Panc1 (cell line): ENCODE data around the gene PTPRR. TPM values are rescaled to one million over a fixed set of nuclear protein-coding genes. Genes with fewer than 3 reads are reported as not detected.

Experiments used
- ATAC-seq: fragments of 200-7000 bp; cut with Tn5 transposase; 2 replicates; pipeline ENCODE4 v1.9.1; 2020; ENCODE audit warnings: mild to moderate bottlenecking, moderate library complexity
- BruUV-seq: library from RNA; stranded (reverse); fragments of 400-500 nt; replicated peaks from 2 replicates; lab custom pipeline; 2021; lab: Mats Ljungman, UMichigan
- CTCF ChIA-PET: fragments of 300-600 bp; sonication (Branson Sonifier 250); formaldehyde crosslinking; loops from one replicate; lab custom pipeline; 2022; ENCODE audit warnings: antibody characterized with exemption; lab: Charles Lee
- POLR2A ChIA-PET: fragments of 300-600 bp; sonication (Branson Sonifier 250); formaldehyde crosslinking; loops from one replicate; lab custom pipeline; 2022; ENCODE audit warnings: antibody characterized with exemption; lab: Charles Lee
- DNase-seq: peaks from one replicate; pipeline ENCODE4 v3.0.0-alpha.2; 2010; ENCODE audit warnings: low read depth, low spot score
- H3K27ac ChIP-seq: 2 replicates; pipeline ENCODE4 v1.5.1; 2011; ENCODE audit warnings: mild to moderate bottlenecking, low read length, inconsistent platforms
- H3K27me3 ChIP-seq: fragments of 200-500 bp; sonication (Bioruptor generic); 2 replicates; pipeline ENCODE4 v1.6.0; 2014; ENCODE audit warnings: low read length, inconsistent platforms; ENCODE audit not compliant: control insufficient read depth, insufficient read depth
- H3K36me3 ChIP-seq: fragments of 200-500 bp; sonication (Bioruptor generic); 2 replicates; pipeline ENCODE4 v1.5.1; 2014; ENCODE audit warnings: inconsistent platforms, mild to moderate bottlenecking, low read length, moderate library complexity; ENCODE audit not compliant: control insufficient read depth, insufficient read depth
- H3K4me1 ChIP-seq: 2 replicates; pipeline ENCODE4 v1.5.1; 2011; ENCODE audit warnings: inconsistent platforms, mild to moderate bottlenecking, low read length, moderate library complexity; ENCODE audit not compliant: control insufficient read depth, insufficient read depth
- H3K4me3 ChIP-seq, 2 experiments: 2 replicates each; pipeline ENCODE4 v1.5.1; 2011 to 2012; ENCODE audit warnings: low read depth in 2 of 2, low read length in 2 of 2, mild to moderate bottlenecking in 2 of 2, inconsistent platforms in 1 of 2, moderate library complexity in 1 of 2
- H3K9me3 ChIP-seq: fragments of 200-500 bp; sonication (Bioruptor generic); 2 replicates; pipeline ENCODE4 v1.5.1; 2014; ENCODE audit warnings: low read depth, mild to moderate bottlenecking, inconsistent platforms, low read length, moderate library complexity; ENCODE audit not compliant: control insufficient read depth, insufficient read depth
- CTCF ChIP-seq: fragments of 450-650 bp; IDR thresholded peaks from 2 replicates; pipeline ENCODE4 v1.5.1; 2017; ENCODE audit warnings: mild to moderate bottlenecking
- POLR2AphosphoS5 ChIP-seq: IDR thresholded peaks from 2 replicates; pipeline ENCODE4 v1.6.1; 2012; ENCODE audit warnings: mild to moderate bottlenecking, low read depth, low read length, moderate library complexity
- REST ChIP-seq, 2 experiments: IDR thresholded peaks; 2 replicates each; pipeline ENCODE4 v1.6.1; 2011 to 2012; ENCODE audit warnings: low read depth in 2 of 2, control low read depth in 1 of 2, low read length in 1 of 2, mild to moderate bottlenecking in 1 of 2, moderate library complexity in 1 of 2; ENCODE audit not compliant: insufficient read depth in 1 of 2
- SIN3A ChIP-seq: IDR thresholded peaks from 2 replicates; pipeline ENCODE4 v1.6.1; 2012; ENCODE audit warnings: low read depth, mild to moderate bottlenecking, low read length, moderate library complexity, borderline replicate concordance; ENCODE audit not compliant: insufficient read depth
- TCF7L2 ChIP-seq: IDR thresholded peaks from 2 replicates; pipeline ENCODE4 v1.6.1; 2011; ENCODE audit warnings: mild to moderate bottlenecking, low read depth, low read length, inconsistent platforms
- in situ Hi-C: cut with HindIII; loops from 2 replicates; pipeline ENCODE4 v1.10.0; 2016; ENCODE audit warnings: low sequenced_read_pairs, low pct_unique_long_range_greater_than_20kb
- intact Hi-C: fragments of 100-400 bp; cut with micrococcal nuclease; formaldehyde crosslinking; loops from one replicate; pipeline ENCODE4 v1.10.0; 2022; ENCODE audit not compliant: unreplicated experiment
- total RNA-seq: library from RNA; stranded (reverse); gene quantifications from one replicate; pipeline ENCODE4 v1.2.1, GENCODE V29; 2021; ENCODE audit not compliant: unreplicated experiment

The PTPRR gene
- total RNA-seq, 1 experiment from 2014 or later, result not detected

GRCh38 chr12:70711831-70712230, 208.7 kb downstream of the PTPRR start:
- no peak overlapping the region for H3K27ac ChIP-seq

GRCh38 chr12:70709022-70709421, 211.5 kb downstream of the PTPRR start:
- H3K27me3 ChIP-seq, result peaks cover 4% of the 10 kb centered on the region
- CTCF ChIA-PET, result no interaction called here
- in situ Hi-C loops, result no loop called here
- POLR2A ChIA-PET, result no interaction called here
- TF ChIP-seq REST (IDR thresholded peaks at IDR 0.05; ENCODE audit: insufficient read depth in 1 of 2, low read depth in 2 of 2, low read length in 1 of 2) (no peak), POLR2AphosphoS5 (no peak), TCF7L2 (no peak)
- no peaks in the 10 kb centered on the region for H3K4me1 ChIP-seq
- no peaks in the 10 kb centered on the region for H3K9me3 ChIP-seq
- DNase-seq, result no peak
- no peak for ATAC-seq
- BruUV-seq, result no TSS peak
- intact Hi-C loops, result no loop called here
- H3K4me3 ChIP-seq, result no peak overlapping the region
- H3K27ac ChIP-seq, result no peak overlapping the region
- H3K36me3 ChIP-seq, result no peaks in the 10 kb centered on the region

More at GRCh38 chr12:70711831-70712230, 208.7 kb downstream of the PTPRR start:
- ATAC-seq (no peak), DNase-seq (no peak)
- ChIA-PET CTCF (no interaction called here), POLR2A (no interaction called here)
- TF ChIP-seq REST (IDR thresholded peaks at IDR 0.05; ENCODE audit: insufficient read depth in 1 of 2, low read depth in 2 of 2, low read length in 1 of 2), result no peak
- TF ChIP-seq TCF7L2, result no peak
- TF ChIP-seq POLR2AphosphoS5, result no peak
- TF ChIP-seq SIN3A, result no peak
- no peak for TF ChIP-seq CTCF
- intact Hi-C loops (loop anchor here (5.0 kb wide), 1 partner anchor 545 kb away; no protein-coding TSS in a partner anchor), in situ Hi-C loops (no loop called here)
- Histone ChIP-seq H3K4me3 (no peak overlapping the region), H3K36me3 (no peaks in the 10 kb centered on the region), H3K4me1 (no peaks in the 10 kb centered on the region), H3K27me3 (no peaks in the 10 kb centered on the region; the same call in 1 of the 2 replicates), H3K9me3 (no peaks in the 10 kb centered on the region)
- no TSS peak for BruUV-seq
